ENCODE measurements around the gene GRM4. TPM values are rescaled to one million over a fixed set of nuclear protein-coding genes. Genes with fewer than 3 reads are reported as not detected.

GRM4 gene
- total RNA-seq, 1 donor from 2014 or later, result not detected

DNA sequence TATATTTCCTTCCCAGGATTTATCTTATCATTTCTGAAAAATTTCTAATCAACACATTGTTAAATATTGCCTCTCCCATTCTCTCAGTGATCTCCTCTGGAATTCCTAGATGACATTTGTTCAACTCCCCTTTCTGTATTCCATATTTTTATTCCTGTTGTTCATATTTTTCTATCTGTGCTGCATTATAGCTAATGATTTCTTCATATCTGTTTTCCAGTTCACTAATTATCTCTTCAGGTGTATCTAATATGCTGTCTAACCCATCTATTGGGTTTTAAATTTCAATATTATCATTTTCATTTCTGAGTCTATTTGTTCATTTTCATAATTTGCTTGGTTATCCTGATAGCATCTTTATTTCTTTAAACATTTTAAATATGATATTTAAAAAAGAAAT lies 141.9 kb downstream of the GRM4 start:
- intact Hi-C loops (cut with DNase I), result no loop called here
- no peak overlapping the region for H3K4me3 ChIP-seq
- H3K9me3 ChIP-seq, result no peaks in the 10 kb centered on the region
- H3K36me3 ChIP-seq, result no peaks in the 10 kb centered on the region
- no peaks in the 10 kb centered on the region for H3K27me3 ChIP-seq
- no peak overlapping the region for H3K27ac ChIP-seq
- no peak for TF ChIP-seq CTCF (IDR thresholded peaks at IDR 0.05)
- no peak for DNase-seq (ENCODE audit: low spot score in 2 of 2)
- H3K4me1 ChIP-seq, result no peaks in the 10 kb centered on the region

GRCh38 chr6:34001706-34002621 lies 143.9 kb downstream of the GRM4 start:
- no peaks in the 10 kb centered on the region for H3K9me3 ChIP-seq
- DNase-seq (ENCODE audit: low spot score in 2 of 2), result no peak
- H3K27ac ChIP-seq, result no peak overlapping the region
- H3K36me3 ChIP-seq, result no peaks in the 10 kb centered on the region
- H3K4me3 ChIP-seq, result no peak overlapping the region
- H3K4me1 ChIP-seq, result no peaks in the 10 kb centered on the region
- TF ChIP-seq CTCF (IDR thresholded peaks at IDR 0.05), result no peak
- no peaks in the 10 kb centered on the region for H3K27me3 ChIP-seq
- intact Hi-C loops (cut with DNase I), result no loop called here

DNA sequence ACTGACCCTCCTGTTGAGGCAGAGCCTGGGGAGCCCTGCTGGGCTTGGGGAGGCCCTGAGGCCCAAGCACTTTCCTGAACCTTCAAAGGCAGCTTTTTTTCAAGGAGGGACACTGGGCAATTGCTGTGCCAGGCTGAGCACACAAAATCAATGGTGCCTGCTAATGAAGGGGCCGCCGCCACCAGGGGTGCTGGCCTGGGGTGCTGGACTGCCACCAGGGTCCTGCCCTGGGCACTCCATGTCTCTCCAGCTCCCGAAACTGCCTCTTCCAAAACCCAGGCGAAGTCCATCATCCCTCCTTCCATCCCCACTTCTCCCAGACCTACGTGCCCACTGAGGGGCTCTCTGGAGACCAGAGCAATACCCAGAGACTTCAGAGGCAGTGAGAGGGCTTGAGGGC lies 145.6 kb downstream of the GRM4 start:
- Histone ChIP-seq H3K9me3 (no peaks in the 10 kb centered on the region), H3K27me3 (no peaks in the 10 kb centered on the region), H3K4me1 (no peaks in the 10 kb centered on the region), H3K4me3 (no peak overlapping the region), H3K36me3 (no peaks in the 10 kb centered on the region), H3K27ac (no peak overlapping the region)
- intact Hi-C loops (cut with DNase I), result no loop called here
- no peak for TF ChIP-seq CTCF (IDR thresholded peaks at IDR 0.05)
- DNase-seq (ENCODE audit: low spot score in 2 of 2), result no peak

DNA sequence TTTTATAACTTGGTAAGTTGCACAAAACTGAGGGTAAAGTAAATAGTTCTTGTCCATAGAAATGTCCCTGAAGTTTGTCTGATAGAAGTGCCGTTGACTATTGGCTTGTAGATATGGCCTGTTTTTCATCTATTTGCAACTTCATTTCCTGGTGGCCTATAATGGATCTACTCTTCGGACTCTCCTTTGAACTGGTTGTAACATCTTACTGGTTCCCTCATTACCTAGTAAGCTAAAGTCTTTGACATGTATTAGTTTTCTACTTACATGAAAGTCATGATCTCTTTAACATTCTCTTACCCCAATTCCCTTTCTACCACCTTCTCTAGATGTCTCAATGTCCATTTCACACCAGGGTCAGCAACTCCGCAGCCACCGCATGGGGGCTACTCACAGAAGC lies 146.3 kb downstream of the GRM4 start:
- H3K9me3 ChIP-seq, result no peaks in the 10 kb centered on the region
- no peak overlapping the region for H3K4me3 ChIP-seq
- intact Hi-C loops (cut with DNase I), result no loop called here
- no peak for DNase-seq (ENCODE audit: low spot score in 2 of 2)
- H3K27ac ChIP-seq, result no peak overlapping the region
- H3K4me1 ChIP-seq, result no peaks in the 10 kb centered on the region
- no peak for TF ChIP-seq CTCF (IDR thresholded peaks at IDR 0.05)
- H3K27me3 ChIP-seq, result no peaks in the 10 kb centered on the region
- no peaks in the 10 kb centered on the region for H3K36me3 ChIP-seq

DNA sequence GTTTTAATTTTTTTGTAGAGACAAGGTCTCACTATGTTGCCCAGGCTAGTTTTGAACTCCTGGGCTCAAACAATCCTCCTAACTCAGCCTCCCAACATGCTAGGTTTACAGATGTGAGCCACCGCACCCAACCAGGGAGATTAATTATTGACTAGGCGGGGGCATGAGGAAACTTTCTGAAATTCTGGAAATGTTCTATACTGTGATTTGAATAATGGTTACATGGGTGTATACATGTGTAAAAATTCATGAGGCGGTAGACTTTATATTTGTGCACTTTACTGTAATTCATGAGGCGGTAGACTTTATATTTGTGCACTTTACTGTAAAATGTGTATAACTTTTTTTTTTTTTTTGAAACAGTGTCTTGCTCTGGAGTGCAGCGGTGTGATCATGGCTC lies 147.2 kb downstream of the GRM4 start:
- H3K4me1 ChIP-seq, result no peaks in the 10 kb centered on the region
- no peaks in the 10 kb centered on the region for H3K36me3 ChIP-seq
- no peak for TF ChIP-seq CTCF (IDR thresholded peaks at IDR 0.05)
- intact Hi-C loops (cut with DNase I), result no loop called here
- DNase-seq (ENCODE audit: low spot score in 2 of 2), result no peak
- no peaks in the 10 kb centered on the region for H3K27me3 ChIP-seq
- H3K9me3 ChIP-seq, result no peaks in the 10 kb centered on the region
- no peak overlapping the region for H3K4me3 ChIP-seq
- no peak overlapping the region for H3K27ac ChIP-seq
